GM18861 (cell line): Measurements from ENCODE around the gene NCOA5.

Experiments used
- ATAC-seq: cut with Tn5 transposase; IDR thresholded peaks from one replicate; pipeline ENCODE4 v1.9.1; 2021; ENCODE audit not compliant: unreplicated experiment

The NCOA5 gene

GRCh38 chr20:46020555-46020954 lies 69.2 kb downstream of the NCOA5 start:
- ATAC-seq: no peak

DNA sequence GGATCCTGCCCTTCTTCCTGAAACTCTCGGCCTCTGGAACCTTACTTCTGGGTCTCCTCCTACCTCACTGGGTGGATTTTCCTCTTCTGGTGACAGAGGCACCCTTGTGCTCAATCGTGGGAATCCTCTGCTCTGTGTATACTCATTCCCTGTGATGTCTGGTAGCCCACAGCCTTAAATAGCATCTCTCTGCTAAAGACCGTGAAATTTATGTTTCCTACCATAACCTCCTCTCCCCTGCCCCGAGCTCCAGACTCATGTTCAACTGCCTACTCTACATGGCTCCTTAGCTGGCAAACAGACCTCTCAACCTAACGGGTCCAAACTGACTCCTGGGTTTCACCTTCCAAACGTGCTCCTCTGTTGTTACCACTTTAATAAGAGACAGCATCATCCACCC lies 71.2 kb downstream of the NCOA5 start:
- ATAC-seq: no peak

DNA sequence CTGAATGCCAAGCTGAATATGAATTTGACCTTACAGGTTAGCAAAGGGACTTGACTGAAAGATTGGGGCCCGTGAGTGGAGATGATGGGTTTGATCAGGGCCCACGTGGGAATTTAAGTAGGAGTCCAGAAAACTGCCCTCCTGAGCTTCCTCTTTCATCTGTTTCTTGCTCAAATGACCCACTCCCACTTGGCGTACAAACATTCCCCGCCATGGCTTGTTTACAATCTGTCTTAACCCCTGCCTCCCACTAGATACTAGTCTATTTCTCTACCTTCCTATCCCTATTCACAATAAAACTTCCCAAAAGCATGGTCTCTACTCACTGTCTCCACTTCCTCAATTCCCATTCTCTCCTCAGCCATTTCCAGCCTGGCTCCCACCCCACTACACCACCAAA lies 71.7 kb downstream of the NCOA5 start:
- no peak for ATAC-seq

GRCh38 chr20:46017272-46017671 lies 72.5 kb downstream of the NCOA5 start:
- no peak for ATAC-seq

- ATAC-seq: no peak
Measured at GRCh38 chr20:46014517-46015396, 75.0 kb downstream of the NCOA5 start.

GRCh38 chr20:46013829-46014516 lies 75.8 kb downstream of the NCOA5 start:
- peak; percentile 70 for ATAC-seq

DNA sequence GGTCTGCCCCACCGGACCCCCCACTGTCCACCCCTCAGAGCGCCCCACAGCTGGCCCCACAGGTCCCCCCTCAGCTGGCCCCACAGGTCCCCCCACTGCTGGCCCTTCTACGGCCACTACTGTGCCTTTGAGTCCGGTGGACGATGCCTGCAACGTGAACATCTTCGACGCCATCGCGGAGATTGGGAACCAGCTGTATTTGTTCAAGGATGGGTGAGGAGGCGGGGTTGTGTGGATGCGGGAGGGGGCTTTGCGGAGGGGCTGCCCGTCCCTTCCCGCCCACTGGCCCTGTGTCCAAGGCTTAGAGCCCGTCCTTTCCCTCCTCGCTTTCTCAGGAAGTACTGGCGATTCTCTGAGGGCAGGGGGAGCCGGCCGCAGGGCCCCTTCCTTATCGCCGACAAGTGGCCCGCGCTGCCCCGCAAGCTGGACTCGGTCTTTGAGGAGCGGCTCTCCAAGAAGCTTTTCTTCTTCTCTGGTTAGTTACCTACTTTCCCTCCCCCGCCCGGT lies 76.4 kb downstream of the NCOA5 start:
- no peak for ATAC-seq

DNA sequence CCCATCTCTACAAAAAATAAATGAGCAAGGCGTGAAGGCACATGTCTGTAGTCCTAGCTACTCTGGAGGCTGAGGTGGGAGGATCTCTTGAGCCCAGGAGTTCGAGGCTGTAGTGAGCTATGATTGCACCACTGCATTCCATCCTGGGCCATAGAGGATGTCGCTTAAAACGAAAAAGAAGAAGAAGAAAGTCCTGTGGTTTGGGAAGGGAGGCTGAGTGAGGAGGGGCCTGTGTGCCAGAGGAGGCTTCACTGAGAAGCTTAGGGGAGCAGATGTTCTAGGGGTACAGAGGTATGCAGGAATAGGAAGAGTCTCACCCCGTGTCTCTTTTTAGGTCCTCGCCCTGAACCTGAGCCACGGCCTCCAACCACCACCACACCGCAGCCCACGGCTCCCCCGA lies 76.8 kb downstream of the NCOA5 start:
- no peak for ATAC-seq

DNA sequence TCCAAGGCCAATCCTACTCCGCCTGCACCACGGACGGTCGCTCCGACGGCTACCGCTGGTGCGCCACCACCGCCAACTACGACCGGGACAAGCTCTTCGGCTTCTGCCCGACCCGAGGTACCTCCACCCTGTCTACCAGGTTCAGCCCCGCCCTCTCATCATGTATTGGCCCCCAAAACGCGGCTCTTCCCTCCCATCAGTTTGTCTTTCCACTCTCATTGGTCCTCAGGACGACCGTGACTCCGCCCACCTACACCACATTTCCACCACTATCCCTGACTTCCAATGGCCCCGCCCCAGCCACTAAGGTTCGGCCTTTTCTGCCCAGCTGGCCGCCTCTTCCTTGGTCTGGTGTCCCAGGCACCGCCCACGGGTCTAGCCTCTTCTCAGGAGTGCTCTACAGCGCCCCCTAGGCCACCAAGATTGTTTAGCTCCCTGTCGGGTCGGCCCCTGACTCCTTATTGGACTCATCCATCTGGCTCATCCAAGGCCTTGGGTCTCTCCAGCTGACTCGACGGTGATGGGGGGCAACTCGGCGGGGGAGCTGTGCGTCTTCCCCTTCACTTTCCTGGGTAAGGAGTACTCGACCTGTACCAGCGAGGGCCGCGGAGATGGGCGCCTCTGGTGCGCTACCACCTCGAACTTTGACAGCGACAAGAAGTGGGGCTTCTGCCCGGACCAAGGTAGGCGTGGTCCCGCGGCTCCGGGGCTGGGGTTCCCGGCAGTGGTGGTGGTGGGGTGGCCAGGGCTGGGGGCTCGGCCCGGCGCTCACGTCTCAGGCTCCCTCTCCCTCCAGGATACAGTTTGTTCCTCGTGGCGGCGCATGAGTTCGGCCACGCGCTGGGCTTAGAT lies 77.9 kb downstream of the NCOA5 start:
- ATAC-seq: no peak
